ENCODE data around the gene BICRA. TPM values are rescaled to one million over a fixed set of nuclear protein-coding genes. Genes with fewer than 3 reads are reported as not detected.
"Not testable (repeated sequence)": the region's sequence is repeated elsewhere in the genome, so short reads cannot be mapped to it uniquely, and the experiment has no call there.

BICRA gene
- total RNA-seq, 1 experiment from 2014 or later = 23.1 TPM

- no peak for DNase-seq (ENCODE audit: low spot score)
- CTCF ChIA-PET = no interaction called here
- POLR2A ChIA-PET (ENCODE audit: low non-redundant PET) = no interaction called here
These were observed 54.5 kb downstream of the BICRA start for GRCh38 chr19:47663435-47663910.

GRCh38 chr19:47663911-47664771 lies 55.2 kb downstream of the BICRA start:
- no peak for DNase-seq (ENCODE audit: low spot score)
- Histone ChIP-seq H3K27ac (ENCODE audit: low read depth, low read length, poor library complexity, severe bottlenecking) (no peak overlapping the region), H3K9me3 (ENCODE audit: low read depth, low read length, poor library complexity, severe bottlenecking) (no peaks in the 10 kb centered on the region), H3K4me3 (ENCODE audit: low read depth, low read length, poor library complexity, severe bottlenecking) (no peak overlapping the region), H3K4me1 (ENCODE audit: insufficient read depth, low read length, poor library complexity, severe bottlenecking) (peaks cover 10% of the 10 kb centered on the region), H3K27me3 (replicated peaks; ENCODE audit: insufficient read depth, low read depth, low read length, poor library complexity) (no peaks in the 10 kb centered on the region), H3K36me3 (ENCODE audit: insufficient read depth, low read length, poor library complexity, severe bottlenecking) (no peaks in the 10 kb centered on the region)
- no TSS peak for BruUV-seq (replicated peaks)
- intact Hi-C loops (cut with micrococcal nuclease; ENCODE audit: unreplicated experiment) = no loop called here
- ChIA-PET CTCF (no interaction called here), POLR2A (ENCODE audit: low non-redundant PET) (no interaction called here)
- TF ChIP-seq EZH2 (IDR thresholded peaks at IDR 0.05; ENCODE audit: borderline replicate concordance, low read depth, low read length, poor library complexity, severe bottlenecking) (no peak), CTCF (conservative IDR thresholded peaks at IDR 0.05; ENCODE audit: low read depth, low read length) (no peak)

More at GRCh38 chr19:47663435-47663910, 54.5 kb downstream of the BICRA start:
- Histone ChIP-seq H3K36me3 (ENCODE audit: insufficient read depth, low read length, poor library complexity, severe bottlenecking) (no peaks in the 10 kb centered on the region), H3K4me1 (ENCODE audit: insufficient read depth, low read length, poor library complexity, severe bottlenecking) (peaks cover 10% of the 10 kb centered on the region), H3K4me3 (ENCODE audit: low read depth, low read length, poor library complexity, severe bottlenecking) (no peak overlapping the region), H3K27me3 (replicated peaks; ENCODE audit: insufficient read depth, low read depth, low read length, poor library complexity) (no peaks in the 10 kb centered on the region), H3K27ac (ENCODE audit: low read depth, low read length, poor library complexity, severe bottlenecking) (no peak overlapping the region), H3K9me3 (ENCODE audit: low read depth, low read length, poor library complexity, severe bottlenecking) (no peaks in the 10 kb centered on the region)
- TF ChIP-seq EZH2 (IDR thresholded peaks at IDR 0.05; ENCODE audit: borderline replicate concordance, low read depth, low read length, poor library complexity, severe bottlenecking) (no peak), CTCF (conservative IDR thresholded peaks at IDR 0.05; ENCODE audit: low read depth, low read length) (no peak)
- BruUV-seq (replicated peaks) = no TSS peak
- intact Hi-C loops (cut with micrococcal nuclease; ENCODE audit: unreplicated experiment) = no loop called here

- H3K4me3 ChIP-seq (ENCODE audit: low read depth, low read length, poor library complexity, severe bottlenecking); H3K4me1 ChIP-seq (ENCODE audit: insufficient read depth, low read length, poor library complexity, severe bottlenecking); H3K9me3 ChIP-seq (ENCODE audit: low read depth, low read length, poor library complexity, severe bottlenecking); intact Hi-C loops (cut with micrococcal nuclease; ENCODE audit: unreplicated experiment); H3K36me3 ChIP-seq (ENCODE audit: insufficient read depth, low read length, poor library complexity, severe bottlenecking); H3K27me3 ChIP-seq (replicated peaks; ENCODE audit: insufficient read depth, low read depth, low read length, poor library complexity); DNase-seq (ENCODE audit: low spot score); POLR2A ChIA-PET (ENCODE audit: low non-redundant PET); H3K27ac ChIP-seq (ENCODE audit: low read depth, low read length, poor library complexity, severe bottlenecking); BruUV-seq (replicated peaks): not testable (repeated sequence)
- CTCF ChIA-PET = interaction anchor here (0.7 kb wide), 1 partner anchor 55 kb away, joined by 3 read pairs; no protein-coding TSS in a partner anchor
These were observed 59.6 kb downstream of the BICRA start for GRCh38 chr19:47668556-47668955.
